Measurements from ENCODE around the gene ANP32E. TPM values are rescaled to one million over a fixed set of nuclear protein-coding genes. Genes with fewer than 3 reads are reported as not detected.

Gene ANP32E
- total and polyA plus RNA-seq, 2 of the 13 experiments (the other 11 are each of a cell fraction or from before 2014, with no cell fraction given): 10.3 to 53.0 TPM

- TF ChIP-seq, protein P1, sequence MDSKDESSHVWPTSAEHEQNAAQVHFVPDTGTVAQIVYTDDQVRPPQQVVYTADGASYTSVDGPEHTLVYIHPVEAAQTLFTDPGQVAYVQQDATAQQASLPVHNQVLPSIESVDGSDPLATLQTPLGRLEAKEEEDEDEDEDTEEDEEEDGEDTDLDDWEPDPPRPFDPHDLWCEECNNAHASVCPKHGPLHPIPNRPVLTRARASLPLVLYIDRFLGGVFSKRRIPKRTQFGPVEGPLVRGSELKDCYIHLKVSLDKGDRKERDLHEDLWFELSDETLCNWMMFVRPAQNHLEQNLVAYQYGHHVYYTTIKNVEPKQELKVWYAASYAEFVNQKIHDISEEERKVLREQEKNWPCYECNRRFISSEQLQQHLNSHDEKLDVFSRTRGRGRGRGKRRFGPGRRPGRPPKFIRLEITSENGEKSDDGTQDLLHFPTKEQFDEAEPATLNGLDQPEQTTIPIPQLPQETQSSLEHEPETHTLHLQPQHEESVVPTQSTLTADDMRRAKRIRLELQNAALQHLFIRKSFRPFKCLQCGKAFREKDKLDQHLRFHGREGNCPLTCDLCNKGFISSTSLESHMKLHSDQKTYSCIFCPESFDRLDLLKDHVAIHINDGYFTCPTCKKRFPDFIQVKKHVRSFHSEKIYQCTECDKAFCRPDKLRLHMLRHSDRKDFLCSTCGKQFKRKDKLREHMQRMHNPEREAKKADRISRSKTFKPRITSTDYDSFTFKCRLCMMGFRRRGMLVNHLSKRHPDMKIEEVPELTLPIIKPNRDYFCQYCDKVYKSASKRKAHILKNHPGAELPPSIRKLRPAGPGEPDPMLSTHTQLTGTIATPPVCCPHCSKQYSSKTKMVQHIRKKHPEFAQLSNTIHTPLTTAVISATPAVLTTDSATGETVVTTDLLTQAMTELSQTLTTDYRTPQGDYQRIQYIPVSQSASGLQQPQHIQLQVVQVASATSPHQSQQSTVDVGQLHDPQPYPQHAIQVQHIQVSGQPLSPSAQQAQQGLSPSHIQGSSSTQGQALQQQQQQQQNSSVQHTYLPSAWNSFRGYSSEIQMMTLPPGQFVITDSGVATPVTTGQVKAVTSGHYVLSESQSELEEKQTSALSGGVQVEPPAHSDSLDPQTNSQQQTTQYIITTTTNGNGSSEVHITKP (CRISPR knock-in tag; IDR thresholded peaks at IDR 0.05; ENCODE audit: low read depth): 0 out of 2 replicates have a peak, but pooled peaks have one; percentile 38
- TF ChIP-seq ARHGAP35 (CRISPR knock-in tag; IDR thresholded peaks at IDR 0.05; ENCODE audit: borderline replicate concordance): 0 out of 2 replicates have a peak, but pooled peaks have one; percentile 40
- TF ChIP-seq NR1H2 (CRISPR knock-in tag; IDR thresholded peaks at IDR 0.05; ENCODE audit: borderline replicate concordance, low read depth): no peak
- no peak for TF ChIP-seq NFAT5 (CRISPR knock-in tag; IDR thresholded peaks at IDR 0.05)
- TF ChIP-seq ZMYM3 (CRISPR knock-in tag; IDR thresholded peaks at IDR 0.05): 0 out of 2 replicates have a peak, but pooled peaks have one; percentile 9
- no peak for TF ChIP-seq CBFB (CRISPR knock-in tag; IDR thresholded peaks at IDR 0.05)
- peak; percentile 47 for TF ChIP-seq TEAD3 (CRISPR knock-in tag; optimal IDR thresholded peaks at IDR 0.05; ENCODE audit: borderline replicate concordance)
- TF ChIP-seq, protein P2, sequence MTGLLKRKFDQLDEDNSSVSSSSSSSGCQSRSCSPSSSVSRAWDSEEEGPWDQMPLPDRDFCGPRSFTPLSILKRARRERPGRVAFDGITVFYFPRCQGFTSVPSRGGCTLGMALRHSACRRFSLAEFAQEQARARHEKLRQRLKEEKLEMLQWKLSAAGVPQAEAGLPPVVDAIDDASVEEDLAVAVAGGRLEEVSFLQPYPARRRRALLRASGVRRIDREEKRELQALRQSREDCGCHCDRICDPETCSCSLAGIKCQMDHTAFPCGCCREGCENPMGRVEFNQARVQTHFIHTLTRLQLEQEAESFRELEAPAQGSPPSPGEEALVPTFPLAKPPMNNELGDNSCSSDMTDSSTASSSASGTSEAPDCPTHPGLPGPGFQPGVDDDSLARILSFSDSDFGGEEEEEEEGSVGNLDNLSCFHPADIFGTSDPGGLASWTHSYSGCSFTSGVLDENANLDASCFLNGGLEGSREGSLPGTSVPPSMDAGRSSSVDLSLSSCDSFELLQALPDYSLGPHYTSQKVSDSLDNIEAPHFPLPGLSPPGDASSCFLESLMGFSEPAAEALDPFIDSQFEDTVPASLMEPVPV (CRISPR knock-in tag; IDR thresholded peaks at IDR 0.05): no peak
- TF ChIP-seq LCORL (IDR thresholded peaks at IDR 0.05): no peak
- peak; percentile 91 for TF ChIP-seq LCORL (CRISPR knock-in tag; IDR thresholded peaks at IDR 0.05)
- TF ChIP-seq PHB2 (IDR thresholded peaks at IDR 0.05; ENCODE audit: partially characterized antibody): no peak
These were observed 24.1 kb upstream of the ANP32E start (continued) for GRCh38 chr1:150259758-150260669.
